Bone marrow (tissue), 2 donors: ENCODE measurements around the gene EZH2.
A peak's percentile ranks its signal among the peaks of the same experiment; 100 is the strongest.

ENCODE experiments used
- DNase-seq, 2 donors: peaks; one replicate each; lab custom pipeline; 2025; lab: John Stamatoyannopoulos, UW

EZH2 gene

DNA sequence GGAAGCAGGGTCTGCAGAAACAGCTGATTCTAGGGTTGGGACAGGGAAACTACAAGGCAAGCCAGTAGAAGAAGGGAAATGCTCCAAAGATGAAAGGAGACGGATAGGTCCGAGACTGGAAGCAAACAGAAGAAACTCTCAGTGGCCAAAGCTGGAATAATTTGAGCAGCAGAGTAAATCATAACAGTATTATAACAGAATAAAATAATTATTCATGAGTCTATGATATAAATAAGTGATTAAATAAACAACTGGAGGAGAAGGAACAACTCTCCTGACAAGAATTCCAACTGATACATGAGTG lies 27.6 kb downstream of the EZH2 start:
- no peak for DNase-seq

DNA sequence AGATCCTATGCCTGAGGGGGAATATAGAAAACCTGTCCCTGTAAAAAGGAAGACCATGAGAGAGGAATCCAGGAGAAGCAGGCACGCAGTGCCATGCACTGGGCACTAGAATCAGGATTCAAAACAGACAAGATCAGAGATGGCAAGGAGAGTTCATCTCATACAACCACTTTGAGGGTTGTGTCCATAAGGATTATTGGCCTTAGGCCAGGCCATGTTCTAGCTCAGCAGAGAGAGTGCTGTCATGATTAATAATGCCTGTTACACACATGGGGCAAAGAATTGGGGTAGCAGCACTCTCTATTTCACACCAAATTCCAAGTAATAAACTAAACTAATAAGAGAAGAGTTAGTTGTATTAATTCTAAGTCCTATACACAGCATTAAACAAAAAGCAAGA lies 29.1 kb downstream of the EZH2 start:
- DNase-seq: no peak

- no peak for DNase-seq
Observed at GRCh38 chr7:148852272-148852671, 31.8 kb downstream of the EZH2 start.

- DNase-seq: no peak
Observed at GRCh38 chr7:148850564-148850963, 33.5 kb downstream of the EZH2 start.

DNA sequence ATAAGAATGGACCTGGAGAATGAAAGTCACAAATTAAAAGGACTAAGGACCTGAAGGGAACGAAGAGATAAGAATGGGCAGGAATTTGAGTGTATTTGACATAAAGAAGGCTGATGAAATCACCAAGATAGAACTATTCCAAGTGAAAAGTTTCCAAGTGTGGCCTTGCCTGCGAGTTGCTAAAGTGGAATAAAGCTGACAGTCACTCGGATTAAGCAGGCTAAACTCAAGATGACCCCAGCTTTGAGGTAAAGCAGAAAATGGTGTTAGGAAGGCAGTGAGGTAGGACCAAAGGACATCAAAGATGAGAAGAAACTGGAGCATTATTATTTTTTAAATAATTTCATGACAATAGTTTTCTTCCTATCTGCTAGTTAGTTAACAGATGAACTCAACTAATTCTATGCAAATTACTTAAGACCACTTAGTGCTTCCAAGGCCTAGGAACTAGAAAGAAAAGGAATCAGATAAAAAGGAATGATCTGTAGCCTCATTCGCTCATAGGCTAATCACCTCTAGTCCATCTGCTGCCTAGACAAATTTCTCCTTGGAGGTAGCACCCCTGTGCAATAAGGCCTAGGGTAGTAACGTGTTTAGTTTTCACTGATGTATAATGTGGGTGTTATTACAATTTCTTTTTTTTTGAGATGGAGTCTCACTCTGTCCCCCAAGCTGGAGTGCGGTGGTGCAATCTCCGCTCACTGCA lies 34.5 kb downstream of the EZH2 start:
- DNase-seq: no peak

GRCh38 chr7:148847815-148848734 lies 36.0 kb downstream of the EZH2 start:
- no peak for DNase-seq

- peak in 1 of 2 donors; percentile 44 for DNase-seq
Observed at GRCh38 chr7:148838905-148839304, 45.2 kb downstream of the EZH2 start.

GRCh38 chr7:148835854-148836253 lies 48.2 kb downstream of the EZH2 start:
- DNase-seq: no peak

GRCh38 chr7:148834605-148835004 lies 49.5 kb downstream of the EZH2 start:
- no peak for DNase-seq

- DNase-seq: no peak
Observed at GRCh38 chr7:148831782-148832181, 52.3 kb downstream of the EZH2 start.

- DNase-seq: no peak
Observed at GRCh38 chr7:148830897-148831692, 53.0 kb downstream of the EZH2 start.

GRCh38 chr7:148828965-148829364 lies 55.1 kb downstream of the EZH2 start:
- DNase-seq: no peak

- no peak for DNase-seq
Observed at GRCh38 chr7:148825338-148825737, 58.8 kb downstream of the EZH2 start.

GRCh38 chr7:148824864-148825263 lies 59.2 kb downstream of the EZH2 start:
- DNase-seq: no peak

DNA sequence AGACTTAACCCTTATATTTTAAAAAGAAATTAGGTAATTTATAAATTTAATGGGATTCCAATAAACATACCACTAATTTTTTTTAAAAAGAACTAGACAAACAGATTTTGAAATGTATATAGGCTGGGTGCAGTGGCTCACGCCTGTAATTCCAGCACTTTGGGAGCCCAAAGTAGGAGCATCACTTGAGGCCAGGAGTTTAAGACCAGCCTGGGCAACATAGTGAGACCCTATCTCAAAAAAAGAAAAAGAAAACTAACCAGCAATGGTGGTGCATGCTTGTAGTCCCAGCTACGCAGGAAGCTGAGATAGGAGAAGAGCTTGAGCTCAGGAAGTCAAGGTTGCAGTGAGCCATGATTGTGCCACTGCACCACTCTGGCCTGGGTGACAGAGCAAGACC lies 62.7 kb downstream of the EZH2 start:
- DNase-seq: no peak

- no peak for DNase-seq
Observed at GRCh38 chr7:148819697-148820360, 64.3 kb downstream of the EZH2 start.

GRCh38 chr7:148815612-148816011 lies 68.5 kb downstream of the EZH2 start:
- no peak for DNase-seq

GRCh38 chr7:148814922-148815559 lies 69.0 kb downstream of the EZH2 start:
- no peak for DNase-seq

GRCh38 chr7:148813890-148814289 lies 70.2 kb downstream of the EZH2 start:
- no peak for DNase-seq

DNA sequence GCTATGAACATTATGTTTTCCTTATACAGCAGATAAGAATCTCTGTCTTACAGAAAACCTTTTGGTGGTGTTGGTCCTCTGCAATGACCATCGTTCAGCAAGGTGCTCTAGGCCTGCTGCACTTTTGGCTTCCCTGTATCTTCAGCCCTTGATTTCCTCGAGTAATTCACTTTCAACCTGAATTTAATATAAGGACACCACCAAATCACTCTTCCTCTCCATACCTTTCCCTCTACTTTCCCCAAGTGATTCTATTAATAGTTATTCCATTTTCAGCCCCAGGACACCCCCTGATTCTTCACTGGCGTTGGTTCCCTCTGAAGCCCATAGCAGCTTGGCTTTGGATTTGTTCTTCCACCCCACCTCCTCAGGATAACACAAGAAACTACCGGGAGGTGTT lies 72.2 kb downstream of the EZH2 start:
- no peak for DNase-seq

DNA sequence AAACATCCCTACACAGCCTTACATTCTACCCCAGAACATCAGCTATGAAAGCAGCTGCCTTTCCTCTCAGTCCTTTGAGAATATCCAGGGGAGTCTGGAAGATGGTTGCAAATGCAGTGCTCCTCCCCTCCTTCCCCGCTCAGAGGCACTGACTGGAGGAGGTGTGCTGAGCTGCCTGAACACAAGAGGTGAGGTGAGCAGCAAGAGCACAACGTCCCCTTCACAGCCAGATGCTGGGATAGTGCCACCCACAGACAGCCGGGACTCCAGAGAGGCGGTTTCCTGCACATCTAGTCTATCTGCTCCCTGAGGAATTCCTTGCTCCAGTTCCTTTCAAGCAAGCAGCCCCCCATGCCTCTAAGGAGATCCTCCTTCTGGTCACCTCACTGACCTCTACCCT lies 74.2 kb downstream of the EZH2 start:
- no peak for DNase-seq

- DNase-seq: no peak
Observed at GRCh38 chr7:148807436-148807835, 76.7 kb downstream of the EZH2 start.
